IPS DF 6.9 (cell line): ENCODE data around the gene IZUMO4.
"Not testable (repeated sequence)": the region's sequence is repeated elsewhere in the genome, so short reads cannot be mapped to it uniquely, and the experiment has no call there.

ENCODE experiments used
- DNase-seq: peaks from one replicate; pipeline ENCODE4 v3.0.0-alpha.2; 2013; ENCODE audit warnings: low read depth, low spot score
- H3K27ac ChIP-seq: one replicate; pipeline ENCODE4 v1.5.1; 2013; ENCODE audit warnings: low read length, control low read depth
- H3K27me3 ChIP-seq: 2 replicates; pipeline ENCODE4 v1.6.1; 2013; ENCODE audit warnings: mild to moderate bottlenecking, low read length; ENCODE audit not compliant: control insufficient read depth, insufficient read depth
- H3K36me3 ChIP-seq: 2 replicates; pipeline ENCODE4 v1.6.1; 2013; ENCODE audit warnings: low read length; ENCODE audit not compliant: control insufficient read depth, insufficient read depth
- H3K4me1 ChIP-seq: 2 replicates; pipeline ENCODE4 v1.6.1; 2013; ENCODE audit warnings: low read length; ENCODE audit not compliant: control insufficient read depth, insufficient read depth
- H3K4me3 ChIP-seq: 2 replicates; pipeline ENCODE4 v1.5.1; 2013; ENCODE audit warnings: mild to moderate bottlenecking, low read length
- H3K9me3 ChIP-seq: 2 replicates; pipeline ENCODE4 v1.6.1; 2013; ENCODE audit warnings: low read length, inconsistent platforms; ENCODE audit not compliant: control insufficient read depth, insufficient read depth
- WGBS: extraction: QIAGEN DNeasy Blood & Tissue Kit; methylation state at CpG from one replicate; pipeline ENCODE4 v1.1.7; 2013; ENCODE audit warnings: mixed read lengths, missing lambda C conversion rate; ENCODE audit not compliant: insufficient read length, insufficient coverage; 5-methylcytosine and 5-hydroxymethylcytosine counted together

IZUMO4 gene

GRCh38 chr19:2129486-2129885, 32.8 kb downstream of the IZUMO4 start:
- no peak overlapping the region for H3K4me3 ChIP-seq
- DNase-seq: no peak
- no peaks in the 10 kb centered on the region for H3K27me3 ChIP-seq
- H3K4me1 ChIP-seq: no peaks in the 10 kb centered on the region
- no CpG with 5 or more reads among the region's 11 CpGs for WGBS
- no peak overlapping the region for H3K27ac ChIP-seq
- H3K9me3 ChIP-seq: no peaks in the 10 kb centered on the region
- peaks cover 48% of the 10 kb centered on the region for H3K36me3 ChIP-seq

GRCh38 chr19:2129892-2130770, 33.4 kb downstream of the IZUMO4 start:
- Histone ChIP-seq H3K4me3 (no peak overlapping the region), H3K9me3 (no peaks in the 10 kb centered on the region), H3K4me1 (no peaks in the 10 kb centered on the region), H3K27ac (no peak overlapping the region), H3K27me3 (no peaks in the 10 kb centered on the region), H3K36me3 (peaks cover 48% of the 10 kb centered on the region)
- no CpG with 5 or more reads among the region's 28 CpGs for WGBS
- DNase-seq: no peak

GRCh38 chr19:2131012-2131975, 34.6 kb downstream of the IZUMO4 start:
- H3K9me3 ChIP-seq, H3K4me1 ChIP-seq, H3K4me3 ChIP-seq, H3K27ac ChIP-seq, H3K27me3 ChIP-seq, DNase-seq: not testable (repeated sequence)
- no CpG with 5 or more reads among the region's 67 CpGs for WGBS
- H3K36me3 ChIP-seq: peaks cover 47% of the 10 kb centered on the region

- WGBS: no CpG with 5 or more reads among the region's 14 CpGs
Observed at GRCh38 chr19:2132191-2132590, 35.5 kb downstream of the IZUMO4 start.

GRCh38 chr19:2132731-2133490, 36.2 kb downstream of the IZUMO4 start:
- DNase-seq: no peak
- H3K27ac ChIP-seq: no peak overlapping the region
- WGBS: no CpG with 5 or more reads among the region's 19 CpGs
- no peak overlapping the region for H3K4me3 ChIP-seq
- H3K36me3 ChIP-seq: peaks cover 47% of the 10 kb centered on the region
- no peaks in the 10 kb centered on the region; the same call in 1 of the 2 replicates for H3K4me1 ChIP-seq
- H3K27me3 ChIP-seq: no peaks in the 10 kb centered on the region
- no peaks in the 10 kb centered on the region for H3K9me3 ChIP-seq

More at GRCh38 chr19:2132191-2132590, 35.5 kb downstream of the IZUMO4 start:
- H3K27me3 ChIP-seq: no peaks in the 10 kb centered on the region
- H3K9me3 ChIP-seq: no peaks in the 10 kb centered on the region
- peaks cover 49% of the 10 kb centered on the region for H3K36me3 ChIP-seq
- H3K4me1 ChIP-seq: no peaks in the 10 kb centered on the region; the same call in 1 of the 2 replicates
- DNase-seq: no peak
- no peak overlapping the region; the same call in 1 of the 2 replicates for H3K4me3 ChIP-seq
- H3K27ac ChIP-seq: no peak overlapping the region

- Histone ChIP-seq H3K4me3 (no peak overlapping the region), H3K4me1 (no peaks in the 10 kb centered on the region; the same call in 1 of the 2 replicates), H3K9me3 (no peaks in the 10 kb centered on the region), H3K36me3 (peaks cover 33% of the 10 kb centered on the region), H3K27me3 (no peaks in the 10 kb centered on the region), H3K27ac (no peak overlapping the region)
- WGBS: no CpG with 5 or more reads among the region's 50 CpGs
- no peak for DNase-seq
Observed at GRCh38 chr19:2135474-2136402, 39.0 kb downstream of the IZUMO4 start.

GRCh38 chr19:2136796-2137195, 40.1 kb downstream of the IZUMO4 start:
- Histone ChIP-seq H3K9me3 (no peaks in the 10 kb centered on the region), H3K4me3 (no peak overlapping the region), H3K27me3 (no peaks in the 10 kb centered on the region), H3K36me3 (peaks cover 30% of the 10 kb centered on the region), H3K27ac (no peak overlapping the region), H3K4me1 (no peaks in the 10 kb centered on the region; the same call in 1 of the 2 replicates)
- WGBS: no CpG with 5 or more reads among the region's 23 CpGs
- DNase-seq: no peak

- DNase-seq: no peak
- H3K36me3 ChIP-seq: peaks cover 18% of the 10 kb centered on the region
- H3K27ac ChIP-seq: no peak overlapping the region
Observed at GRCh38 chr19:2138061-2138728, 41.5 kb downstream of the IZUMO4 start.

More at GRCh38 chr19:2138061-2138728, 41.5 kb downstream of the IZUMO4 start:
- Histone ChIP-seq H3K4me1 (no peaks in the 10 kb centered on the region; the same call in 1 of the 2 replicates), H3K27me3 (no peaks in the 10 kb centered on the region), H3K4me3 (no peak overlapping the region), H3K9me3 (no peaks in the 10 kb centered on the region)
- WGBS: no CpG with 5 or more reads among the region's 23 CpGs
